HPDE6-E6E7 (cell line): Measurements from ENCODE around the gene ANXA6.

Experiments used
- DNase-seq: peaks from one replicate; pipeline ENCODE4 v3.0.0; 2011; ENCODE audit warnings: missing footprints; ENCODE audit errors: extremely low spot score

The ANXA6 gene

DNA sequence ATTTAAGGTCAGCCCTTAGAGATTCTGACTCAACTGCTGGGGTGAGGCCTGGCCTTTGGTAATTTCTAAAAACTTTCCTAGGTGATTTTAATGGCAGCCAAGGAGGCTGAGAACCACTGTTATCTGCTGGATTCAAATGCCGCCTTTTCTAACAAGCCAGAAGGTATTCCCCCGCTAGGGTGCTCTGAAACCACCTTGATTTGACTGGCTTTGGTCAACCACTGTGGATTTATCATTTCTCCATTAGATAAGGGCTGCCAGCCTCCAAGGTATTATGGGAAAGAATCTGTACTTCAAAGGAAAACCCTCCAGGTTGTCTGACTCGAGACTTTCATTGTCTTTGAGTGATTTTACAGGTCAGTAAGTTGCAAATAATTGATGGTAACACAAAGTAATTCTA lies 4.3 kb downstream of the ANXA6 start:
- no peak for DNase-seq

DNA sequence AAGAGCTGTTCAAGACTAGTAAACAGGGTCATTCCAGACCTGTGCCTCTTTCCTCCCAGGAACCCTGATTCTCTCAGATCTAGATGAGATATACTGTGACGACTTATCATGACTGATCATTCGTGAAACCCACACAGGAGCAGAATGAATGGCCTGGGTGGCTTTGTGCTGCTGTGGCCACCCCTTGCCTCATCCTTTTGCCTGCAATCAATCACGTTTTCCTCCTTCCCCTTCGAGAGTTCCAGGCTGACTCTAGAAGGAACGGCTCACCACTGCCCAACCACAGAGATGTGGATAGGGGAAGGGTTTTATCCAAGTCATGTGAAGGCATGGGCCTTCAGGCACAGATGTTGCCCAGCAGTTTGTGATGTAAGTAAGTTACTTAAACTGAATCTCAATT lies 5.8 kb downstream of the ANXA6 start:
- DNase-seq = no peak

DNA sequence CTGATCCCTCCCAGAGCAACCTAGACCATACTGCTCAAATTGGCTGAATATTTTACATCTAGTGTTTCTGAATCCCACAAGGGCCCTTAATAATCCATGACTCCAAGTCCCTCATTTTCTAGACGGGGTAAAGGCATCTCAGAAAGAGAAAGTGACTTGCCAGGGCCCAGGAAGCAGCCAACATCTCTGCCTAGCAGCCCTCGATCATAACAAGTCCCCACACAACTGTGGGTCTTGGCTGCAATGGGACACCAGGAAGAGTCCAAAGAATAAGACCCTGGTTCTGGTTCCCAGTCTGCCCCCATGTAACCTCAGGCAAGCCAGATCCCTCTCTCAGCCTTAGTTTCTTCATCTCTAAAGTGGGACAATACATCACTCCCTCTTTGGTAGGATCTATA lies 6.3 kb downstream of the ANXA6 start:
- no peak for DNase-seq

DNA sequence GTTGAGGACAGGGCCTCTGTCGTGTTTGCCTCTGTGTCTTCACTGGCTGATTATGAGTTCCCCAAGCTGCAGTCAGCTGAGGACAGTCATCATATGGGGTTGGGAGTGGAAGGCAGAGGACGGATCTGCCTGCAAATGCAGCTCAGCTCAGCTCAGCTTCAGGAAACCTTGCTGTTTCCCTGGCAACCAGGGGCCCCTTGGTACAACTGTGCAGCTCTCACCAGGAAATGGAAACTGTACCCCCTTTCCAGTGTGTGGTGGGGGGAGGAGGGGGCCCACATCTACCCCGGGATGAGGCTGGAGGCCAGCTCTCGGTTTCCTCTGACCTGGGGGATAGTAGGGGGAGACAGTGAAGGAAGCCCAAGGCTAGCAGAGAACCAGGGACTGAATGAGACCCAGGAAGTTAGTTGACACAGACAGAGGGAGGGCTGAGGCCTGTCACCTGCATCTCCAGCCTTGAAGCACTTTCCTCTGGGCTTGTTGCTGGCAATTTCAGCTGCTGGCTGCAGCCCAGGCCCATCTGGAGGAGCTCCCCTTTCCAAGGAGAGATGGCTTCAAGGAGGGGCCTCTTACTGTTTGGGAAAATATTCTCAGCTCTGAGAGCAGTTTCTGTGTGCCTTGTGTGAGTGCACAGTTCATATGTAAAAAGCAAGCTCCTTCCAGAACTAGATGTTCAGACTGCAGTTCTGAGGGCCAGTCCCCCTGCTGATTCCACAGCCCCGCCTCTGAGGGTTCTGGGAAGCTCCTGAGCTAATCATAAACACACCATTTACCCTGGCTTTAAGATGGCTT lies 6.9 kb downstream of the ANXA6 start:
- DNase-seq = no peak

DNA sequence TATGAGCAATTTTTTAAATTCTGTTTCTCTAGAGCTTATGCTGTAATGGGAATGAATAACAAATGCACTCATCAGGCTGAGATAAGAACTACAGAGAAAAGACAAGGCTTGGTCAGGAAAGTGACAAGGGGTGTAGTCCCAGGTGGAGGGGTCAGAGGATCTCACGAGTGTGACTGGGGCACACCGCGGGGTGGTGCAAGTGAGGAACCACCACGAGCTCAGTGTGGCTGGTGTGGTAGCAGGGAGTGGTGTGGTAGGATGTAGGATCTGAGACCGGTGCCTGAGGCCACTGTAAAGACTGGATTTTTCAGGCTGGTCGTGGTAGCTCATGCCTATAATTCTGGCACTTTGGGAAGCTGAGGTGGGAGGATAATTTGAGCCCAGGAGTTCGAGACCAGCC lies 9.0 kb downstream of the ANXA6 start:
- DNase-seq = no peak

DNA sequence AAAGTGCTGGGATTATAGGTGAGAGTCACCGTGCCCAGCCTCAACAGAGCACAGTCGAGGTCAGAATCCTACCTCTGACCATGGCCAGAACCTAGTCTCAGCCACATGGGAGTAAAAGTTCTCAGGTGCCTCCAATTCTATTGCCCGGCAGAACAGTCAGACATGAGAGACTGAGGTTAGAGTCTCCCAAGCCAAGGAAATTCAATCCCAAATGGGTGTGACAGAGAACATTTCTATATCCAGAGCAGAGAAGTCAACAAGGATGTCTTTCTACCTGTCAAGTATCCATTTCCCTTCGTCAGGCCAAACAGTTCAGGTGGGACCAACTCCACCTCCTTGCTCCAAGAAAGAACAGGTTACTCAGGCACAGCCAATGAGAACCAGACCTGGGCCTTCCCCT lies 10.5 kb downstream of the ANXA6 start:
- DNase-seq = no peak

DNA sequence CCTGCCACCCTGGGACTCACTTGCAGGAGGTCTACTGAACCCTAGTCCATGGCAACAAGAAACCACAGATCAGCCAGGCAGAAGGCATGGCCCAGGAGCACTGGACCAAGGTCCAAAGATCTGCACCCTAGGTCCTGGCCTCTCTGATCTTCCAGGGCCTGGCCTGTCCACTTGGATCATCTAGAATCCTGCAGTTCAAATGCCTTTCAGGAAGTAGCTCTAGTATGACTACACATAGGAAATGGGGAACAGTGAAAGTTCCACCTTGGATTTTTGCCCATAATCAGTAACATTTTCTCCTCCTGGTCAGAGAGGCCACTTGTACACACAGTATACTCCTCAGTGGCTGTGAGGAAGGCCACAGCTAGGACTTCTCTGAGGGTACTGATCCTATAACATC lies 11.5 kb downstream of the ANXA6 start:
- no peak for DNase-seq

DNA sequence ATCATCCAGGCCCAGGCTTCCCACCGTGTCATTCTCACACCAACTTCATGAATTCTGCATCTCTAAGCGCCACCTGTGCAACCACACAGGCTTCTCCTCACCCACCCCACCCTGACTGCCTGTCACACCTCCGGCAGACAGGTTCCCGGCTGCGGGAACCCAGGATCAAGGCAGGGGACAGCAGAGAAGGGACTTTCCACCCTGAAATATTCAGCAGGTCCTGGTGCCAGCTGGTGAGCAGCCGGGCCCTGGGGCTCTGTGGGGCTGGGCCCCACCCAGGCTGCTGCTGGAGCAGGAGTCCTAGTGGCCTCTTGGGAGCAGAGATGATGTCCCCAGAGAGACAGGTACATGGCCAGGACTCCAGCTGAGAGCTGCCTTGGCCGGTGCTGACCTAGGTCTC lies 12.7 kb downstream of the ANXA6 start:
- DNase-seq = no peak

DNA sequence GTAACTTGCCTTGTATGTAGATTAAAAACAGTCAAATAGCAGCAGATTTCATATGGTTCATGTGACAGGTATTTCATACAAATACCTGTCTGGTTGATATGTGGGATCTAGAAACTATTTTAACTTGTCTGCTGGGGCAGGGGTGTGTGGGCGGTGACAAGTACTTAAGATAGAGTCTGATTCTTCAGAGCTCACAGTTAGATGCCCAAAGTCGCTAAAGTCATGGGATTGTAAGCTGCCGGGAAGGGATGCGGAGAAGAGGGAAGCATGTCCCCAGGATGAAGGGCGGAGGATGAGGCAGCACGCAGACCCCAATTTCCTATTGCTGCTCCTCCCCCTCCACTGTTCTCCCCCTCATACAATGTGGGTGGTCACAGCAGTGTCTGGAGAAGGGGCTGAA lies 13.3 kb downstream of the ANXA6 start:
- DNase-seq = no peak

DNA sequence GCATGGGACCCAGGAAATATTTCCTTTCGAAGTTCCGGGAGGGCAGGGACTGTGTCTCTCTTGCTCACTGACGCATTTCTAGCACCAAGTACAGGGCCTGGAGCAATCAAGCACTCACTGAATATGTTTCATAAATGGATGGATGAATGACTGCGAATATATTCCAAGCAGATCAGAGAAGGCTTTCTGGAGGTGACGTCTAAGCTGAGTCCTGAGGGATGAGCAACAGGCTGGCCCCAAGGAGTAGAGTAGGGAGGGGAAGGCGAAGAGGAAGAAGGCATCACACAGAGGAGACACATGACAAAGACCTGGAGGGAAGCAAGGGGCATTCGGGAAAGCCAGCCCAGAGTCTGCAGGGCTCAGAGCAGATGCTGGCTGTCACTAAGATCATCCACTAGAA lies 13.9 kb downstream of the ANXA6 start:
- no peak for DNase-seq

DNA sequence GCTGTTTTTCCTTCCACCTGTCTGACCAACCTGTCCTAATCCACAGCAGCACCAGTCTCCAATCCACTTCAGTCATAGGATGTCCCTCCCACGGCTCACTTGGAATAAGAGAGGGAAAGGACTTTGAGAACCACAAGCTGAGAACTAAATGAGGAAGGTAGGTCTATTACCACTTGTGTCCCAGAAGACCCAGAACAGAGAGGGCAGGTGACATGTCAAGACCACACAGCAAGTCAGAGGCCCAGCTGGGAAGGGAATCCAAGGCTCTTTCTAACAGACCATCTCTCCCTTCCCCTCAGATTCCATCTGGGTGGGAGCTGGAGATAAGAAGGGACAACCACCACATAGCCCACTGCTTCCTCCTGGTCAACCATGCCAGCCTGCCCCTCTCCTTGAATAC lies 14.6 kb downstream of the ANXA6 start:
- no peak for DNase-seq

DNA sequence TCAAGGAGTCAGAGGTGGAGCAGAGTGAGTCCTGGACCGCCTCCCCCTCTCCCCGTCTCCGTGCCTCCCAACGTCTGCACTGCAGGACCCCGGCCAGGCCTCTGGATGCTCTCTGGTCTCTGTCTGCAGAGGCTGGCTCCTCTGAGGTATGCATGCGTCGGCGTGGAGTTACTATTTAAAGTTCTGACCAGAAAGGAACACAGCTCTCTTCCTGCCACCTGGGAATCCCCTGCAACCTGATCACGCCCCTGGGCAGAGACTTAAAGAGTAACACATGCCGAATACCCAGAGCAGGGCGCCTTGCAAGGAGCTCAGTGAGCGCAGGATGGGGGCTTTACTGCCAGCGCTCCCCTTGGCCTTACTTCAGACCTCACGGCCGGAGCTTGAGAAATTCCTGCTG lies 16.0 kb downstream of the ANXA6 start:
- no peak for DNase-seq

DNA sequence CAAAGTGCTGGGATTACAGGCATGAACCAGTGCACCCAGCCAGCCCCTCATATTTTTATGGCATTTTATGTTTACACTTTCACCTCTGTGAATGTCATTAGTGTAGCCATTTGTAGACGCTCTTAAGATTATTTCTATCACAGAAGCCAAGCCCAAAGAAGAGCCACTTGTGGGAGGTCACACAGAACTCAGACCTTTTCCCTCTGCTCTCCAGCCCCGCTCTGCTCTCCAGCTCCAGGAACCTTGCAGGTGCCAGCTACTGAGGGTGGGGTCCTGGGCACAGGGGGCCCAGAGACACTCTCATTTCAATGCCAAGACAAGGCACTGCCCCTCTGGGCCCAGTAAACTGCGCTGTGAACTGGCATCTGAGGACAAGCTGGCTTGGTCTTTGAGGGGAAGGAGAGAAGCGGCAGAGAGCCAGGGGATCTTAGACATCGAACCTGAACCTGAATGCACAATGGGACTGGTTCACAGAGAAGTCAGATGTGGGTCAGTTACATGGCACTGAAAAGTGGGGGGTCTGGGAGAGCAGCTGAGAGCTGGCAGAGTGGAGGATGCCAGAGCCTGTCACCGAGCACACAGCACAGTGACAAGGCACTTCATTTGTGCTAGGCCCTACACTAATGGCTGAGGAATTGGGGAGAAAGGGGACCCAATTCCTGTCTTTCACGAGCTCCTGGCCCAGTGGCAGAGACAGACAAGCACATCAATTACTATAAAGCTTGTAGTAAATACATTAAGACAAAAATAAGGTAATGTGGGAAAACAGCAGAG lies 16.7 kb downstream of the ANXA6 start:
- DNase-seq = no peak

DNA sequence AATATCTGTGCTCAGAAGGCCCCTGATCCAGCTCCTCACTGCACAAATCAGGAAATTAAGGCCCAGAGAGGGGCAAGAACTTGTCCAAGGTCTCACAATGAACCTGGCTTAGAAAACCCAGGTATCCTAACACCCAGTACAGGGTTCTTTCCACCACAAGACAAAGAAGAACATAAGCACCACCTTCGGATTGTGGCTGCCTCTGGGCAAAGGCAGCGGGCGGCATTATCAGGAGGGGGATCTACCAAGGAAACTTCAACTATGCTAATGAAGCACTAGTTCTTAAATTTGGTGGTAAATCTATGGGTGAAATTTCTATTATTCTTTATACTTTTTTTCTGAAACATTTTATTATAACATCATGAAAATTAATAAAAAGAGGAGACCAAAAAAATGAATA lies 17.9 kb downstream of the ANXA6 start:
- DNase-seq = no peak

DNA sequence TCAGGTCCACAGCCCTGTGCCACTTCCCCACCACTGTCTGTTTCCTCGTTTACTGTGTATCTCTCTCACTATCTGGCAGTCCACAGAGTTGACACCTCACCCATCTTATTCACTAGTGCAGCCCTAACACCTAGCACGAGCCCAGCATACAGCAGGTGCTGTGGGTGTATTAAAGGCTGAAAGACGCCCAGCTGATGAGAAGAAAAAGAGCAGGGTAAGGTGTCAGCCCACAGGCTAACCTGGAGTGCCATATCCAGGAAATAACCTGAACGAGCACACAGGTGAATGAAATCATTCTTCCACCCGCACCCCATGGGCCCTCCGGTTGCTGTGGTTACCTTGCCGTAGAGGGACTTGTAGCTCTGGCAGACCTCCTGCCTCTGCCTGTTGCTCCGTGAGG lies 18.6 kb downstream of the ANXA6 start:
- no peak for DNase-seq

DNA sequence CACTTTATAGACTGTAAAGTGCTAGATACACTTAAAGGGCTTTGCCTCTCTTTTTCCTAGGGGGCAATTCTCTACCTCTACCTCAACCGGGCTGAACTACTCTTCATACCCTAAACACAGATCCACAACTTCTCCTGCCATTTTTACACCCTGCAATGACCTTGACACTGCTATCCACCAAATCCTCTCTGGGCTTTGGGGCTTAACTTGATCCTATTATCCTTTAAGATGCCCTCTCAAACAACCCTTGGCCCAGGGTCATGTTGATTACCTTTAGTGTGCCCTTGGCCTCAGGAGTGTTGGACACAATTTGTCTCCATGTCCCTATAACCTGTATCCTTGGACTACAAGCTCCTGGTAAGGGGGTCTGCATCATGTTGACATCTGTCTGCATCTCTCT lies 19.5 kb downstream of the ANXA6 start:
- DNase-seq = no peak

DNA sequence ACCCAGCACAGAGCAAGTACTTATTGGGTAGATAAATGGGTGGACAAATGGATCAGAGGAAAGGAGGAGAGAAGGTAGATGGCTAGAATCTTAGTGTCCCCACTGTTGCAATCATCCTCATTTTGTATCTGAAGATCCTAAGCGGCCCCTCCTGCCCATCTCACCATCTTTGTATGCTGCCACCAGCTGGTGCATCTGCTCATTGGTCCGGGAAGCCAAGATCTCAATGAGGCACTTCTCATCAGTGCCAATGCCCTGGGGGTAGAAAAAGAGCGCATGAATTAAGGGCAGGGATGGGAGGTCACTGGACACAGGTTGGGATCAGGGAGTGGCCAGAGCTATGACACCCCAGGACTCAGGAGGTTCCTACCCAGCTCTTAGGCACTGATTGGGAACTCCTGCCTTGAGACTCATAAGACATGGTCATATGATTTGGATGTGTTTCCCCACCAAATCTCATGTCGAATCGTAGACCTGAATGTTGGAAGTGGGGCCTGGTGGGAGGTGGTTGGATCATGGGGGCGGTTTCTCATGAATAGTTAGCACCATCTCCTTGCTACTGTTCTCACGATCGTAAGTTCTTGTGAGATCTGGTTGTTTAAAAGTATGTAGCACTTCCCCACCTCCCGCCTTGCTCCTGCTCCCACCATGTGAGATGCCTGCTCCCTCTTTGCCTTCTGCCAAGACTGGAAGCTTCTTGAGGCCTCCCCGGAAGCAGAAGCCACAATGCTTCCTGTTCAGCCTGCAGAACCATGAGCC lies 20.3 kb downstream of the ANXA6 start:
- no peak for DNase-seq

DNA sequence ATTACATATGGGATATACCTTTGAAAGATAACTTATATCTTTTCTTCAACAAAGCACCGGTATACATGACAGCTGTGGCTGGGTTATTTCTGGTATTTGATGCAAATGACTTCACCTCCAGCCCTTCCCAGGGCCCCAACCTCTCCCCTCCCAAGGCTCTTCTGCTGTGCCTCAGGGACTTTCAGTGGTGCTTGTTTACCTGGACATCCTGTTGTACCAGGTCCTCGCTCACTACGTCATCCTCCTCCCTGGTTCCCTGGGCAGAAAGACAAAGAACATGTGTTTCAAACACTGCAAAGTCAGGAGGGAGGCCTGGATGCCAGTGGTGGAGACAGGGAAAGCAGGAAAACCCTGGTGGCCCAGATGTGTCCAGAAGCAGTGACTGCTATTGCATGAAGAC lies 23.4 kb downstream of the ANXA6 start:
- no peak for DNase-seq

DNA sequence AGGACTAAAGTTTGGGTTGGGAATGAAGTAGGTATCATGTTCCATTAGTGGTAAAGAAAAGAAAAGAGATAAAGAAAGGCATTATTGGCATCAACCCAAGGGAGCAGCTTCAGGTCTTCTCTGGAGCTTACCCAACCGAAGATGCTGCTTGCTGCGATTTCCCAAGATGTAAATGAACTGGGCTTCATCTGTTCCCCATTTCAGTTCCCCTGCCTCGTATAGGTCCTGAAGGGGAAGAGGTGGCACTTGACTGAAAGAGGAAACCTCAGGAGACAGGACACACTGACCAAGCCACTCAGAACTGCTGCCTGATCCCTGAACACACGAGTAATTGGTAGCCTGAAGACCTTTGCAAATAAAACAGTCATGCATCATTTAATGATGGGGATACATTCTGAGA lies 24.6 kb downstream of the ANXA6 start:
- no peak for DNase-seq

DNA sequence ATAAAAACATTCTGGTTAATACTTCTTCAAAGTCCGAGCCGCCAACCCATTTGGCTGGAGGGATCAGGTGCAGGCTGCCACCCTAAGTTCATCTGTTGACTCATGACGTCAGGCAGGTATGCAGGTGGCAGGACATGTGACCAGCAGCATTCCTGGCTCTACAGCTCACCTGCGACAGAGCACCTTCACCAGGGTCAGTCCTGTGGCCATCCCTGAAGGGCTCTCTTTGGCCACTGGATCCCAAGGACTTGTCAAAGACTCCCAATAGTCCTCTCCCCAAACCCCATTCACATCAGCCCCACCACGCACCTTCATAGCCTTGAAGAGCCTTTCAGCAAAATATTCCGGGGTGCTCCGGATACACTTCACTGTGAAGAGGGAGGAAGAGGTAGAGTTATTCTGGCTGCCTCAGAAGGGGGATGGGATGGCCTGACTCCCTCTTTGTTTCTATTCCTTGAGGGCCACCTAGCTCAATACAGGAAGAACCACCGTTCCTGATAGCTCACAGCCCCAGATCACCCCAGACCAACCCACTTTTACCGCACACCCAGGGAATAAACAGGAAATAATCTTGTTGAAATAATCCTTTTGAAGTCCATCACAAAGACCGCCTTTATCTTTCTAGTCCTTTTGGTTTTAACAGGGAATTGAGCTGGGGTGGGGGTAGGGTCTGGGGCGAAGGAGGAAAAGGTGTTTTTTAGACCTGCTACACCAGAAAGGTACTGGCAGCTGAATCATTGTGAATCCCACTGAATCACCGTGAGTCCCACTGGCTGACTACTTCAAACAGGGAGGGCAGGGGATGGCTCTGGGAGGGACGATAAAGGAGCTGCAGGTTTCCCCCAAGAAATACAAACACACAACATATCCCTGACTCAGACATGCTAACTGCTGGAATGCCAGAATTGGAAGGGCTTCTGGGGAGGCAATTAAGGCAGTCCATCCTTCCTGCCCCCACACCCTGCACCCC lies 26.4 kb downstream of the ANXA6 start:
- no peak for DNase-seq

DNA sequence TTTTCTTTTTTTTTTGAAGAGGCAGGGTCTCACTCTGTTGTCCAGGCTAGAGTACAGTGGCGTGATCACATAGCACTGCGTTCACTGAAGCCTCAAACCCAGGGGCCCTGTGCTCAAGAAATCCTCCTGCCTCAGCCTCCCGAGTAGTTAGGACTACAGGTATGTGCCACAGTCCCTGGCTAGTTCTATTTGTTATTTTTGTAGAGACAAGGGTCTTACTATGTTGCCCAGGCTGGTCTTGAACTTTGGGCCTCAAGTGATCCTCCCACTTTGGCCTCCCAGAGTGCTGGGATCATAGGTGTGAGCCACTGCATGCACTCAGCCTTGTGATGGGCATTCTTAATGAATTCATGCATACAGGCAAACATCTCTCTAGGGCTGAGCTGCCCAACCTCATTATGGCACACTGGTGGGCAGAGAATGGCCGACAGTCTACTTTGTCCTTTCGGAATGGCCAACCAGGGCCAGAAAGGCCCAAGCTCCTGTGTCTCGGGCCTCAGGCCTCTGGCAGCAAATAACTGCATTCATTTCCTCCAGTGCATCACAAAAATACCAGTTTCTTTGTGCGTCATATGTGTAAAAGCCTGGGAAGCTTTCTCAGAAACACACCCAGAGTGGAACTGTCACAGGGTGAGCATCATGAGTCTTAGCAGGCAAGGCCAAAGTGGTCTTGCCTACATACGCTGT lies 27.2 kb downstream of the ANXA6 start:
- no peak for DNase-seq
